ENCODE results near the gene PF4V1.

Gene PF4V1

GRCh38 chr4:73844806-73845205 is 8.3 kb upstream of the PF4V1 start:
- no peak for DNase-seq

DNA sequence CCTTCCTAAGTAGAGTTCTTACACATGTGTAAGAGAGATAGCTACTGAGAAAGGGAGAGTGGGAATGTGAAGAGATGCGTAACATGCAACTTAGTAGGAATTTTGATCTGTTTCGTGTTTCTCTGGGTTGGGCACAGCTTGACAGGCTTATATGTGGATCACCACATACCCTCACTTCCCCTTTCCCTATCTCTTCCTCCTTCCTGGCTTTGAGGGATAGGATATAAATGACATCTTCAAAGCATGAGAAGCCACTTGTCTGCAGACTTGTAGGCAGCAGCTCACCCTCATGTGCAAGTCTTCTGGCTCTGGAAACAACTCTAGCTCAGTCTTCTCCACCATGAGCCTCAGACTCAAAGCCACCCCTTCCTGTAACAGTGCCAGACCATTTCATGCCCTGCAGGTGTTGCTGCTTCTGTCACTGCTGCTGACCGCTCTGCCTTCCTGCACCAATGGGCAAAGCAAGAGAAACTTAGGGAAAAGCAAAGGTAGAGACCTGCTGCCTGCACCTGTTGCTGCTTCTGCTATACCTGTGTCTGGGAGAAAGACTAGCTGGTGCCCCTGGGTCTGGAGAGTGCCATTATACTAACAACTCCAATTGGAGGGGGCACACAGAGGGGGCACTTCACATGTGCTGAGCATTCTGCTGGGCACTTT is 5.4 kb upstream of the PF4V1 start:
- no peak for DNase-seq

DNA sequence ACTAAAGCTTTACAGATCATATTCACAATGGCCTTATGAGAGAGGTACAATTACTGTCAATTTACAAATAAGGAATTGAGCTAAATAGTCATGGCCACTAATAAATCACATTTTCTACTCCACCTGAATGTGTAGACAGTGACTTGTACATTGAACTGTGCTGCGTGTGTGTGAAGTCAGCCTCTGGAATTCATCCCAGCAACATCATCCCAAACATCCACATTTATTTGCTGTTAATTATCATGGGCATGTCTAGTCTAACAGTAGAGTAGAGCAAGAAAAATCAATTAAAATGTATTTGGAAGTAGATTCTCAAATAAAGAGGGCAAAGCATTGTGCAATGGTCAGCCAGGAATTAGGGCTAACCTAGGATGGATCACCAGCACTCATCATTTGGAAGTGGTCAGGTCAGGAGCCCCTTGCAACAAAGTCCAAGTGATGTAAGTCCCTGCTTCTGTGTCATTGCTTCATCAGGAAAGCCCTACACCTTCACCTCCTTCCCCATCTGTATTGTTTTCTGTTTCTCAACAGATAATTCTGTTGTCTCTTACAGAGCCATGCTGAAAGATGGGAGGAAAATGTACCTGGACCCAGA is 4.8 kb upstream of the PF4V1 start:
- no peak for DNase-seq

DNA sequence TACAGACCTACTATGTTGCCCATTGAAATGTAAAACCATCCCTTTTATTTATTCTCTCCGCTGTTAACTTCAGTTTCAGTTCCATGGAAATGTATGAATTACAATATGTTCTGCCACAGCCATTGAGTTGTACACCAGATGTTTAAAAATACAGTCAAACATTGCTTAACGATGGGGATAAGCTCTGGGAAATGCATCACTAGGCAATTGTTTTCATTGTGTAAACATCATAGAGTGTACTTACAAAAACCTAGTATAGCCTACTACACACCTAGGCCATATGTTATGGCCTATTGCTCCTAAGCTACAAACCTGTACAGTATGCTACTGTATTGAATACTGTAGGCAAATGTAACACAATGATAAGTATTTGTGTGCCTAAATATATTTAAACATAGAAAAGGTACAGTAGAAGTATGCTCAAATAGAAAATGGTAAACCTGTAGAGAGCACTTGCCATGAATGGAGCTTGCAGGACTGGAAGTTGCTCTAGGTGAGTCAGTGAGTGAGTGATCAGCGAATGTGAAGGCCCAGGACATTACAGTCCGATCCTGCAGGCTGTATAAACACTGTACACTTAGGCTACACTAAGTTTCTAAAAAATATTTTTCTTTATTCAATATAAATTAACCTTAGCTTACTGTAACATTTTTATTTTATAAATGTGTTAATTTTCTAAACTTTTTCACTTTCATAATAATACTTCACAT is 2.7 kb upstream of the PF4V1 start:
- no peak for DNase-seq

DNA sequence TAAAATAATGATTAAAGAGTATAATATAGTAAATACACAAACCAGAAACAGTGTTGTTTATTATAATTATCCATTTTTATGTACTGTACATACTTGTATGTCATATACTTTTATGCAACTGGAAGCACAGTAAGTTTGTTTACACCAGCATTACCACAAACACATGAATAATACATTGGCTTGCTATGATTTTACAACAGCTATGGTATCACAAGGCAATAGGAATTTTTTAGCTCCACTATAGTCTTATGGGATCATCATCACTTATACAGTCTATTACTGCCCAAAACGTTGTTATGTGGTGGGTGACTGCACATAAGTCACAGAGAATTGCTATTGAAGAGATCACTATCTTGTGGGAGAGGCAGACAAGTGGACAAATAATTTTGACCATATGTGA is 1.8 kb upstream of the PF4V1 start:
- no peak for DNase-seq

GRCh38 chr4:73852771-73853170 is 325 bp upstream of the PF4V1 start:
- DNase-seq = no peak

GRCh38 chr4:73853718-73854473 is 800 bp downstream of the PF4V1 start:
- no peak for DNase-seq

DNA sequence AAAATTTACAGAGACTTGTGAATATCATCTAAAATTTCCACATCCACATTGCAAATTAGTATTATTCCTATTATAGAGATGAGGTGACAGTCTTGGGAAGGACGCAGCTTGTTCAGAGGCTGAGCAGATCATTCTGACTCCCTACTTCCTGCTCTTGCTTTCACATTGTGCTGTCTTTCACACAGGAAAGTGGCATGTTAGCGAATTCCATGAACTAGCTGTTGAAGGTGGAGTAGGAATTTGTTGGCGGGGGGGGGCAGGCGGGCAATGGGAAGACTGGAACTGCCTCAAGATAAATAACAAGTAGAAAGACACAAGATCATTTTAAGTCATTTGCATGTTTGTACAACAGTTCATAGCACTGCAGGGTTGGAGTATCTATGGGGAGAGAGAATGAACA is 2.3 kb downstream of the PF4V1 start:
- no peak for DNase-seq

GRCh38 chr4:73856518-73856917 is 3.4 kb downstream of the PF4V1 start:
- no peak for DNase-seq

- DNase-seq = no peak
Measured at GRCh38 chr4:73859614-73860088, 6.6 kb downstream of the PF4V1 start.

GRCh38 chr4:73860181-73860580 is 7.1 kb downstream of the PF4V1 start:
- no peak for DNase-seq

DNA sequence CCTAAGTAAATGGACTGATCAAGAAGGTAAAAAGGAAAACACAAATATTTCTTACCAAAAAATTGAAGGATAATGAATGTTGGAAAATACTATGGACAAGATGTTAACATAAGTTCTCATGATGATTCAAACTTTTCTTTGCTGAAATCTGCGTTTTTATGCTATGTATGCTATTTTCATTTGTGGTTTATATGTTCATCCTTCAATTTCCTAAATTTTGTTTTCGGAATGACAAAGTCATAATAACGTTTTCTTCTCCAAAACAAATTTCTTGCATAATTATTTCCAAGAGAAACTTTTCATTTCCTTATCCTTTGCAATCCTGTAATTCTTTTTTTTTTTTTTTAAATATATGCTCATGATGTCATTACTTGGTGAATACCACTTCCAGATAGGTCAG is 7.8 kb downstream of the PF4V1 start:
- no peak for DNase-seq

DNA sequence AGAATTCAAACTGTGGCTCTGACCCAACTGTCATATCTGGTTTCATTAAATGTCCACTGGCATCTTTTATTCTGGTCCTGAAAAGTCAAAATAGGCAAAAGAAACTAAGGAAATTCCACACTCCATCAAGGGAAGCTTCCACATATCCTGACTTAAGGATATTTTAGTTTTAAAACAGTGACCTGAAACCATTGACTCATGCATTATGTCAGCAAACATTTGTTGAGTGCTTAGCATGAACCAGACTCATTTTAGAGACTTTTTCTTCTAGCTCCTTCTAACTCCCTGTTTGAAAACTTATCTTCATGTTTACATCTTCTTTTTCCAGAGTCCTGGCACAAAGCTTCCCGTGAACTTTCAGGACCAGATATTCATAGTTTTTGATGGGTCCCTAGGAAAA is 9.2 kb downstream of the PF4V1 start:
- DNase-seq = no peak

GRCh38 chr4:73864365-73864764 is 11.3 kb downstream of the PF4V1 start:
- DNase-seq = no peak

- DNase-seq = no peak
Measured at GRCh38 chr4:73864961-73865360, 11.9 kb downstream of the PF4V1 start.

DNA sequence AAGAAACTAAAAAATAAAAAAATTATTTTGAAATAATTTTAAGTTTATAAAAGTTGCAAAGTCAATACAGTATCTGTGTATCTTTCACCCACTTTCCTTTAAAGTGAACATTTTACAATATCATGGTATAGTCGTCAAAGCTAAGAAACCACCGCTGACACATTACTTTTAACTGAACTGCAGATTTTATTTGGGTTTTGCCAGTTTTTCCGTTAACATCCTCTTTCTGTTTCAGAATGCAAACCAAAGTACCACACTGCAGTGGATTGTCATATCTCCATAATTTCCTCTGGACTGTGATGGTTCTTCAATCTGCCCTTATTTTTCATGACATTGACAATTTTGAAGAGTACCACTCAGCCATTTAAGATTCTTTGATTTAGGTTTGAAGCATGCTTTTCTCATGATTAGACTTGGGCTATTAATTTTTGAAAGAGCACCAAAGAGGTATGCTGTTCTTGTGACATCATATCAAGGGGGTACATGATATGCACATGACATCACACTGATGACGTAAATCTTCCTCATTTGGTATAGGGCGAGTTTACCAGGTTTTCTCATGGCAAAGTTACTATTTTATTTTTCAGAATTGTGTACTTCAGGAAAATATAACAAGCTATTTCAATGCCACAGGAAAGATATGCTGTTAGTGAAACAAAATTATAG is 12.5 kb downstream of the PF4V1 start:
- no peak for DNase-seq

DNA sequence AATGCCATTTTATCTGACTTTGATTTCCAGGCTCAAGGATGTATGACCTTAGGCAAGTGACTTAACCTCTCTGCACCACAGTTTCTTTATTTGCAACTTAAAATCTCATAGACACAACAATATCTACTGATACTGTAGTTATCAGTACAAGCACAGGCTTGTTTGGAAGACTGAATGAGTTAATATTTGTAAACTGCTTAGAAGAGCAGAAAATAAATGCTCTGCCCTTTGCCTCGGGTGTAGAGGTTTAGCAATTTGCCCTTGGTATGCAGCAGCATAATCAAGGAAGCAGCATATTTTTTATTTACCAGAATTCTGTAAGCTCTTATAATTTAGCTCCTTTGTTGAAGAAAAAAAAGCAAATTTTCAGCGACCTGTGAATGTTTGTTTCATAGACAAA is 13.2 kb downstream of the PF4V1 start:
- DNase-seq = no peak

DNA sequence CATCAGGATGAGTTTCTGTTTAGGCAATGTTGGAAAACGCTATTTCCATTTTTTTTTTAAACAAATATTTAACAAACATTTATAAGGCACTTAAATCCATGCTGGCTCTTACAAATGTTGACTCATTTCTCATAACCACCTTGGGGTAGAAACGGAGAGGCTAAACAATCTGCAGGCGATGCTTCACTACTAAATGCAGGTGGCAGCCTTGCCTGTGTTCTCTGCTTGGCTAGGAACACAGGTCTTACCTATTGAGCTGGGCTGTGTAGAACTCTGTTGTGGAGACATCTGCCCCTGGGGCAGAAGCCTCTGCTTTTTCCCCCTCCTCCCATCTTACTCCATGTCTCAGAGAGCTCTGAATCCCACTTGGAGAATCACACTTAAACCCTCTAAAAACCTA is 14.7 kb downstream of the PF4V1 start:
- no peak for DNase-seq

DNA sequence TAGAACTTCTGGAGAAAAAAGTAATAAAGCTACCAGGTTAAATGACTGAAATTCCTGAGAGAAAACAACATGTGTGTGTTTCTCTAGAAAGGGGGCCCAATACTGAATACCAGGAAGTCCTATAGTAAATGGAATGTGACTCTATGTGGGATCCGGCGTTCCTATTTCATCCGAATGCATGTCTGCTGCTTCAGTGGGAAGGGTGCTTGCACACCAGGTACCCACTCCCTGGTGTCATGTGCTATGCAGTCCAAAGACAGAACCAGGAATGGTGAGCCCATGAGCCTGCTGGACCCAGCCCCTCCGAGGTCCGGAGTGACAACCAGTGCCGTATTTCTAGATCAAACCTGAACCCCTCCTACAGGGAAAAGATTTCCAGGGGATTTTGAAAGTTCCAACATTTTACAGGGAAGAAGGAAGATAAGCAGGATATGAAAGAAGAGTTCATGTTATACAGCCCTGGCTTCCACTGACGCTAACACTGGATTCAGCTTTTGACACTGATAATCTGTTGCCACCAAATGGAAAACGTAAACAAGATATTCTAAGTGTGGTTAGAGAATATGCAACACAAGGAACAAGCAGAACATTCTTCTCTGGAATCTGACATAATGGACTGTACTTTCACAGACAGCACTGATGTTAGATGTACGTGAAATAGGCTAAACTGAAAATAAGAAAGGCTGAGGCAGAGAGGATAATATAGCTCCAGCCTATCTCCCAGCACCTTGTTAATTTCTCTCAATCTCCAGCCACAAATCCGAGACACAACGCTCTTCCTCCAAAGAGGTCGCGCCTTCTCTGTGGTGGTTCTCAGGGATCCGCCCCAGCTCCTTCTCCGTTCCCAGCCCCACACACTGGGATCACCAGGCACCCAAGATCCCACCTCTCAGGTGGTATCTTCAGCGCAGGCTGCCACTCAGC is 15.4 kb downstream of the PF4V1 start:
- no peak for DNase-seq

Data from anterior cingulate cortex (tissue), 58 donors.